HG03565 (cell line): ENCODE data around the gene ZBTB49.
"Not testable (repeated sequence)": the region's sequence is repeated elsewhere in the genome, so short reads cannot be mapped to it uniquely, and the experiment has no call there.

Experiments used
- ATAC-seq: cut with Tn5 transposase; IDR thresholded peaks from one replicate; pipeline ENCODE4 v1.9.1; 2021; ENCODE audit warnings: mild to moderate bottlenecking, moderate library complexity; ENCODE audit not compliant: unreplicated experiment

Gene ZBTB49

DNA sequence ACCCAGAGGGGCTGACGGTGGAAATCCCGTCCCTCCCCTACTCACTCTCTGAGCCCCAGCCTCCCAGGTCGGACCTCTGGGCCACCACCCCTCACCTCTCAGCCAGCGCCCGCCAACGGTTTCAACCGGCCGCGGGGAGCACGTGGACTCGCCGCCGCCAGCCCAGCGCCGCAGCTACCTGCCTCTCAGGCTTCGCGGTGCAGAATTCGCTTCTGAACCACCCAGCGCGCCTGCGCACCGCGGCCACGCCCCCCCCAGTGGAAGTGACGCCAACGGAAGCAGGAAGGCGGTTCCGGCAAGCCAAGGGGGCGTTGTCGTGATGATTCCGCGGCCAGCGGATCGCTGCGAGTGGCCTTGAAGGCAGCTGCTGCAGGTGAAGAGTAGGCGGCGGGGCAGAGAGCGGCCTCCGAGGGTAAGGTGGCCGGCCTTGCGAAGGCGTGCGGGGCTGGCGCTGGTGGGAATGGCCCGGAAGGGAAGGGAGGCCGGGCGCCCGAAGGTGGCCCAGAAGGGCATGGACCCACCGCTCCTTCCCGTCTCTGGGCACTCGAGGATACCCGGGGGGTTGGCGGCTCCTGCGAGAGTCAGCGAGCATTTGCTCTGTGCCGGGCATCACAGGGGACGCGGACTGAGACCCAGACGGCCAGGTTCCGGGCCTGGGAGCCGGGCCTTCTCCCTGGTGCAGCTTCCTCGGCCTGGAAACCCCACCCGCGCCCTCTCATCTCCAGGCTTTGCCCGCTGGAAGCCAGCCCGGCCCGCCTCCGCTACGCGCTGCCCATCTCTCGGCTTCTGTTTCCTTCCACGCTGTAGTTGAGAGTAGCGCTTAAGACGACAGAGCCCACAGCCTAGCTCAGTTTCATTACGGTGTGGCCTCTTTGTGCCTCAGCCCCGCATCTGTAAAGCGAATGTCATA is at the start of gene ZBTB49, which contains the start of gene LYAR:
Gene ZBTB49 (plus strand): TSS at position 311 of the 910 bp plus-strand sequence. CDS start 9,695 bp downstream, outside the sequence.
Gene LYAR (minus strand): TSS at position 214 of the 910 bp plus-strand sequence. CDS start 6,412 bp downstream, outside the sequence.
- ATAC-seq, result peak; percentile 77

DNA sequence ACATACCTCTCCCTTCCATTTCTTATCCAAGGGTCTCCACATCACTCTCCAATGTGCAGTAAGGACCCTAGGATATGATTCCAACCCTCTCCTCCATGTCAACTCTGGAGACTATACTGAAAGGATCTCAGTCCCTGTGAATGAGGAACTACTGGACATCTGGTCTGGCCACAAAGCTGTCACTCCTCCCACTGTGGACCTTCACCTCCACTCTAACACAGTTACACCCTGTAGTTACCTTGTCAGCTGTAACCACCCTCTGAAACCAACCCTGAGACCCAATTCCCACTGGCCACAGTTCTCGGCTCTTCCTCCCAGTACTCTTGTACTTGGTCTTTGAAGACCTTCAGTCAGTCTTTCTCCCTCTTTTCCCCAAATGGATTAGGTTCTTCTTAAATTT is 44.9 kb upstream of the ZBTB49 start:
- ATAC-seq, result no peak

GRCh38 chr4:4247696-4248028 is 42.4 kb upstream of the ZBTB49 start:
- peak; percentile 3 for ATAC-seq

GRCh38 chr4:4248029-4248884 is 41.8 kb upstream of the ZBTB49 start, which contains the start of gene TMEM128:
Gene TMEM128, minus strand, starts transcription at chr4:4248223. Its CDS starts 21 bp downstream, at chr4:4248202.
- ATAC-seq, result peak; percentile 95

DNA sequence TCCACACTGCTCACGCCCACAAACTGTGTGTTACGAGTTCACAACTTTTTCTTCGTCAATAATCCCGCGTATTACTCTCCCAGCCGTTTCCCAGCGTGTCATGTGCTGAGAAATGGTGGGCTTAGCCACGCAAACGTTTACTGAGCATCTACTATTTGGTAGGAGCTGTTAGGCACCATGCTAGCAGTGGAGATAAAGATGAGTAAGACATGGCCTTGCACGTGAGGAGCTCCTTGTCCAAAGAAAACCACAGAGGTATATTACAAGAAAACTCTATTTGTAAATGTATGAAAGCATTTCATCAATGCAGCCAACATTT is 41.2 kb upstream of the ZBTB49 start:
- ATAC-seq, result no peak

DNA sequence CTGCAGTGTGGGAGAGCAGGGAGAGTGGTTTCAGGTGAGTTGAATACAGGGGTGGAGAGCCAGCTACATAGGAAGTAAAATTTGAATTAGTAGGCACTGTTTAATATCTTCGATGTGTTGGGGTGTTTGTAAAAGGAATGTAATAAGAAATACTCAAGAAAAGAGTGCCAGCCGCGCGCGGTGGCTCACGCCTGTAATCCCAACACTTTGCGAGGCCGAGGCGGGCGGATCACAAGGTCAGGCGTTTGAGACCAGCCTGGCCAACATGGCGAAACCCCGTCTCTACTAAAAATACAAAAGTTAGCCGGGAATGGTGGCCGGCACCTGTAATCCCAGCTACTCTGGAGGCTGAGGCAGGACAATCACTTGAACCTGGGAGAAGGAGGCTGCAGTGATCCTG is 40.7 kb upstream of the ZBTB49 start:
- not testable (repeated sequence) for ATAC-seq

DNA sequence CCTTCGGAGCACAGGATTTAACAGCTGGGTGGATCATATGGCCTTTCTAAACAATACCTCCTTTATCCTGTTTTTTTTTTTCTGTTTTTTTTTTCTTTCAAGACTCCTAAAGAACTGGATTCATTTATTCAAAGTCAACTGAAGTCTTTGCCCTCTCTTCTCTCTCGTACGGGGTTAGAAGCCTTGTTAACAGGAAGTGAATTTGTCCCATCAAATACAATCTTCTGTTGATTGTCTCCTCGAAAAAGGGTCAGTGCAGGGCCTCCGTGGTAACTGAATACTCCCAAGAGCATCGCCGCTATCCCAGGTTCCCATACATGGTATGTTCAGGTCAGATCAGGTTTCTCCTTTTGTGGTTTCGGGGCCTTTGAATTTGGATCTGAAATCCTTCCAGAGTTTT is 40.2 kb upstream of the ZBTB49 start:
- ATAC-seq, result no peak

DNA sequence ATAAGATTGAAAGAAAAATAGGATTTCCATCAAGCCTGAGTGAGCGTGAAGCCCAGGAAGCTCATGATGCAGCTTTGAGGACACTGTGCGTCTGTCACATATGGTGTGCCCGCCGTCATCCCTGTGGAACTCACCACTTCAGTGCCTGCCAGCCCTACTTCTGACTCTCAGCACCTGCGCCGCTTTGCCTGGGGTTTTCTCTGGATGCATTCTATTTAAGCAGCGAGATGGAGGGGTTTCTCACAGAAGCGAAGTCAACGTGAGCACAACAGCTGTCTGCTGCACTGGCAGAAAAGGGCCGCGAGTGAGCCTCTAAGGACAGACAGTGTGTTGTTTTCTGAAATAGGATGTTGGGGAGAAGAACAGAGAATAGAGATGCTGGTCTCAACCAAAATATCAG is 35.9 kb upstream of the ZBTB49 start:
- ATAC-seq, result no peak

DNA sequence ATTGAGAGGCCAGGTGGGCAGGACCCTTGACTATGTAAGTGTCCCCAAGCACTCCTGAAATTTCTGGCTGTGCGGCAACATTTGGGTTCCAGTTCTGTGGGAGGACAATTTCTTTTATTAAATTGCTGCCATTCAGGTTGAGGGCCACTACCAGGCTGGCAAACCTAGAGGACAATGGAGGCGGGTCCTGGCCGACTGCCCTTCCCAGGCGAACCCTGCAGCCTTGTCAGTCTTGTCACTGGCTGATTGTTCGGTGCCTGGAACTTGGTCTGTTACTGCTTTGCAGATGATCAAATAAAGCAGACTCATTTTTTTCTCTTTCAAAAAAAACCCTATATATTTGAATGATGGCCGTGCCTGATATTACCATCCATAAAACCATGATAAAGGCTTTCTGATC is 35.4 kb upstream of the ZBTB49 start:
- ATAC-seq, result no peak

GRCh38 chr4:4256799-4257198 is 33.3 kb upstream of the ZBTB49 start:
- no peak for ATAC-seq

DNA sequence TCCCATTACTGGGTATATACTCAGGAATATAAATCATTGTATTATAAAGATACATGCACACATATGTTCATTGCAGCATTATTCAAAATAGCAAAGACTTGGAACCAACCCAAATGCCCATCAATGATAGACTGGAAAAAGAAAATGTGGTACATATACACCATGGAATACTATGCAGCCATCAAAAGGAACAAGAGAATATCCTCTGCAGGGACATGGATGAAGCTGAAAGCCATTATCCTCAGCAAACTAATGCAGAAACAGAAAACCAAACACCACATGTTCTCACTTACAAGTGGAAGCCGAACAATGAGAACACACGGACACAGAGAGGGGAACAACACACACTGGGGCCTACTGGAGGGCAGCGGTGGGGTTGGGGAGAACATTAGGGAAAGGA is 32.3 kb upstream of the ZBTB49 start:
- not testable (repeated sequence) for ATAC-seq

GRCh38 chr4:4259484-4260100 is 30.5 kb upstream of the ZBTB49 start:
- ATAC-seq, result no peak

- ATAC-seq, result no peak
Measured at GRCh38 chr4:4260185-4260751, 29.8 kb upstream of the ZBTB49 start.

GRCh38 chr4:4267981-4268380 is 22.1 kb upstream of the ZBTB49 start:
- ATAC-seq, result no peak

DNA sequence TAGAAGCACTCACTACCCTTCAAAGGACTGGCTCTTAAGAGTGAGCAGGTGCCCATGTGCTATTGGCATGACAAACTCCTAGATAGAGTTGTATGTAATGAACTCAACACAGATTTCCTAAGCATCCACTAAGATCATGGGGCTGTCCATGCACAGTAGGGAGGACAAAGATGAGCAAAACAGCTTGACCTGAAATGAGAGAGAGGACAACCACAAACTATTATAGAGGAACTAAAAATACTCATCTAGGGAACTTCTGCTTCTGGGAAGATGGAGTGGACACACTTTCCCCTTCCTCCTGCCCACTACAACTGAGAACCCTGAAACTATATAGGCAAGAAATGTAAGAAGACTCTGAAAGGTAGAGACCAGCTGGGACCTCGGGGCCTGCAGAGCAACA is 21.3 kb upstream of the ZBTB49 start:
- ATAC-seq, result no peak

DNA sequence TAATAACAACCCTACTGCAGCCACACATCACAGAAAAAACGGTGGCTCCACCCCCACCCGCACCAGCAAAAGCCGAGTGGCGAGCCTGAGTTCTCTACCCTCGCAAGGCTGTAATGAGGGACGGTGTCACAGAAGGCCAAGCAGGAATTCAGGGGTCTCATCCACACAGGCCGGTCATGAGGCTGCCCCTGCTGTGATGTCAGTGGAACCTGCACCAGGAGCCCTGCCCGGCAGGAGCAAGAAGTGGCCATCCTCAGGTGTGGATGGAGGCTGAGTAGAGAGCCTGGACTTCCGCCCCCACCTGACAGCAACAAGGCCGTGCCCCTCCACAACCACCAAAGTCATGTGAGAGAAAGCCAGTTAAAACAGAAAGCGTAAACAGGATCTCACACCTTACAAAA is 20.7 kb upstream of the ZBTB49 start:
- ATAC-seq, result no peak

- ATAC-seq, result no peak
Measured at GRCh38 chr4:4269856-4270255, 20.2 kb upstream of the ZBTB49 start.

GRCh38 chr4:4270529-4270928 is 19.5 kb upstream of the ZBTB49 start:
- ATAC-seq, result no peak

DNA sequence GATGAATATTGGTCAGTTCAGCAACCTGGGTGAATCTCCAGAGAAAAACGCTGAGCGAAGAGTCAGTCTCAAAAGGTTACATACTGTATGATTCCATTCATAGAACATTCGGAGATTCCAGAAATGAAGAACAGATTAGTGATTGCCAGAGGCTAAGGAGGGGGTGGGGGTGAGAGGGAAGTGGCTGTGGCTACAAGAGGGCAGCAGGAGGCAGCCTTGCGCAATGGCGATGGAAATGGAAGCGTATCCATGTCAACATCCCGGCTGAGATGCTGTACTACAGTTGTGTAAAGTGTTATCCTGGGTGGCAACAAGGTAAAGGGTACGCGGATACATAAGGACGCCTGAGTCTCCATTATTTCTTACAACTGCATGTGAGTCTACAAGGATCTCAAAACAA is 18.1 kb upstream of the ZBTB49 start:
- no peak for ATAC-seq

DNA sequence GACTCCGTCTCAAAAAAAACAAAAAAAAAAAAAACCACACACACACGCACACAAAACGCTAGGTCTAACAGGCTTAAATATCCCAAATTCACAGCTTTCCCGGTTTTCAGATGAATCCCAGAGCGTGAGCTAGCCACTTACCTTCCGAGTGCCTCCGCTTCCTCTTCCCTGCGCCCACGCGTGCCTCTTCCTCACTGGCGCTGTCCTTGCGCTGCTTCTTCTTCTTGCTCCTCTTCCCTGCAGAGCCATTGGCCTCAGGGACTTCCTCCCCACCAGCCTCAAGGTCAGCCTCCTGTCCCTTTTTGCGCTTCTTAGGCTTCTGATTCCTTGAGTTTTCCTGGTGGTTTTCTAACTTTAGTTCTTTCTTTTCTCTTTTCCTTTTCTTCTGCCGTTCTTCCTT is 15.8 kb upstream of the ZBTB49 start:
- ATAC-seq, result no peak

GRCh38 chr4:4277531-4277930 is 12.5 kb upstream of the ZBTB49 start:
- no peak for ATAC-seq
